H1 (cell line): ENCODE data around the gene CYP46A1. TPM values are rescaled to one million over a fixed set of nuclear protein-coding genes. Genes with fewer than 3 reads are reported as not detected.

Experiments used
- CTCF ChIA-PET: fragments of 300-600 bp; sonication (Branson Sonifier 250); formaldehyde crosslinking; loops from one replicate; lab custom pipeline; 2021; ENCODE audit not compliant: partially characterized antibody; lab: Charles Lee
- POLR2A ChIA-PET: fragments of 300-600 bp; sonication (Branson Sonifier 250); formaldehyde crosslinking; loops from one replicate; lab custom pipeline; 2021; ENCODE audit warnings: inconsistent platforms; ENCODE audit not compliant: partially characterized antibody; lab: Charles Lee
- DNase-seq, 2 experiments: peaks; one replicate each; pipeline versions ENCODE4 v3.0.0 to v3.0.0-alpha.2; 2010 to 2022; ENCODE audit warnings: low spot score in 2 of 2, low read depth in 1 of 2, mixed read lengths in 1 of 2
- FAIRE-seq: peaks from 2 replicates; lab custom pipeline; 2011; peaks lifted over from hg19 to GRCh38; lab: Jason Lieb, UNC
- H2AFZ ChIP-seq: 2 replicates; pipeline ENCODE4 v1.8.1; 2012; ENCODE audit warnings: low read length, inconsistent platforms
- H2AK5ac ChIP-seq: 2 replicates; pipeline ENCODE4 v1.6.1; 2013; ENCODE audit warnings: low read depth, low read length
- H2BK120ac ChIP-seq: replicated peaks from 2 replicates; pipeline ENCODE3; 2013; ENCODE audit warnings: low read depth, low read length, inconsistent platforms
- H2BK12ac ChIP-seq: 2 replicates; pipeline ENCODE4 v1.6.1; 2013; ENCODE audit warnings: low read depth, low read length
- H2BK15ac ChIP-seq: 2 replicates; pipeline ENCODE4 v1.6.1; 2013; ENCODE audit warnings: low read length
- H2BK20ac ChIP-seq: 2 replicates; pipeline ENCODE4 v1.6.1; 2013; ENCODE audit warnings: low read length
- H2BK5ac ChIP-seq: 2 replicates; pipeline ENCODE4 v1.6.1; 2013; ENCODE audit warnings: low read depth, low read length
- H3K14ac ChIP-seq: 2 replicates; pipeline ENCODE4 v1.6.1; 2013; ENCODE audit warnings: inconsistent platforms; ENCODE audit not compliant: insufficient read length
- H3K18ac ChIP-seq: 2 replicates; pipeline ENCODE4 v1.6.1; 2013; ENCODE audit warnings: low read length; ENCODE audit errors: extremely low read depth
- H3K23ac ChIP-seq: 2 replicates; pipeline ENCODE4 v1.6.1; 2013; ENCODE audit warnings: inconsistent platforms; ENCODE audit not compliant: insufficient read length
- H3K23me2 ChIP-seq: 2 replicates; pipeline ENCODE4 v1.6.1; 2013; ENCODE audit warnings: low read depth, low read length
- H3K27ac ChIP-seq: 2 replicates; pipeline ENCODE4 v1.6.1; 2011; ENCODE audit warnings: low read depth, low read length, inconsistent platforms
- H3K27me3 ChIP-seq, 4 experiments: replicated peaks in 1 of 4; 1 replicate in 1 of 4; 2 replicates in 3 of 4; pipeline versions ENCODE4 v1.6.1 to v1.8.1; 2011 to 2013; ENCODE audit warnings: low read length in 3 of 4, mild to moderate bottlenecking in 3 of 4, inconsistent platforms in 2 of 4, mixed read lengths in 2 of 4, moderate library complexity in 1 of 4; ENCODE audit not compliant: control insufficient read depth in 3 of 4, insufficient read depth in 3 of 4; ENCODE audit errors: extremely low read depth in 1 of 4
- H3K36me3 ChIP-seq, 4 experiments: 2 replicates each; pipeline versions ENCODE4 v1.6.1 to v1.8.1; 2011 to 2013; ENCODE audit warnings: mild to moderate bottlenecking in 4 of 4, low read length in 3 of 4, moderate library complexity in 2 of 4, control low read depth in 1 of 4, inconsistent platforms in 1 of 4; ENCODE audit not compliant: insufficient read depth in 4 of 4, control insufficient read depth in 2 of 4
- H3K4ac ChIP-seq: replicated peaks from 2 replicates; pipeline ENCODE3; 2013; ENCODE audit warnings: low read length, low read depth, mixed read lengths, inconsistent platforms; ENCODE audit not compliant: insufficient read length
- H3K4me1 ChIP-seq, 4 experiments: replicated peaks in 1 of 4; 1 replicate in 1 of 4; 2 replicates in 3 of 4; pipeline versions ENCODE4 v1.6.1 to v1.8.1; 2011 to 2013; ENCODE audit warnings: low read length in 3 of 4, inconsistent platforms in 2 of 4, mixed read lengths in 1 of 4; ENCODE audit not compliant: insufficient read depth in 4 of 4, control insufficient read depth in 3 of 4
- H3K4me2 ChIP-seq, 2 experiments: 2 replicates each; pipeline versions ENCODE4 v1.6.1 to v1.8.1; 2011 to 2013; ENCODE audit warnings: low read depth in 2 of 2, low read length in 2 of 2, control low read depth in 1 of 2, inconsistent platforms in 1 of 2, mild to moderate bottlenecking in 1 of 2; ENCODE audit not compliant: insufficient read depth in 1 of 2
- H3K4me3 ChIP-seq, 4 experiments: fragments of 200-600, 300-600 bp in 1 of 4; sonication (generic), shearing (Covaris generic), sonication (Bioruptor Twin) in 1 of 4; 2 replicates each; pipeline versions ENCODE4 v1.5.1 to v1.8.1; 2011 to 2016; ENCODE audit warnings: low read length in 4 of 4, low read depth in 3 of 4, control low read depth in 2 of 4, inconsistent platforms in 2 of 4, mild to moderate bottlenecking in 2 of 4, mixed read lengths in 1 of 4, moderate library complexity in 1 of 4; ENCODE audit not compliant: insufficient read depth in 2 of 4; ENCODE audit errors: extremely low read depth in 1 of 4
- H3K56ac ChIP-seq: replicated peaks from 2 replicates; pipeline ENCODE3; 2013; ENCODE audit warnings: low read depth, mild to moderate bottlenecking, mixed read lengths, low read length, inconsistent platforms; ENCODE audit not compliant: insufficient read length
- H3K79me1 ChIP-seq: 2 replicates; pipeline ENCODE4 v1.6.1; 2013; ENCODE audit warnings: low read depth, low read length, control low read depth
- H3K79me2 ChIP-seq, 2 experiments: 2 replicates each; pipeline versions ENCODE4 v1.6.1 to v1.8.1; 2012 to 2013; ENCODE audit warnings: low read length in 2 of 2, mild to moderate bottlenecking in 2 of 2, inconsistent platforms in 1 of 2; ENCODE audit not compliant: insufficient read depth in 2 of 2, control insufficient read depth in 1 of 2
- H3K9ac ChIP-seq, 4 experiments: replicated peaks in 1 of 4; 1 replicate in 1 of 4; 2 replicates in 3 of 4; pipeline versions ENCODE4 v1.6.1 to v1.8.1; 2011 to 2013; ENCODE audit warnings: low read depth in 3 of 4, low read length in 3 of 4, control low read depth in 2 of 4, mild to moderate bottlenecking in 2 of 4, moderate library complexity in 2 of 4, inconsistent platforms in 1 of 4; ENCODE audit errors: extremely low read depth in 1 of 4
- H3K9me3 ChIP-seq, 2 experiments: 2 replicates each; pipeline versions ENCODE4 v1.6.1 to v1.8.1; 2012 to 2013; ENCODE audit warnings: mild to moderate bottlenecking in 2 of 2, moderate library complexity in 2 of 2, control low read depth in 1 of 2, inconsistent platforms in 1 of 2, low read depth in 1 of 2, low read length in 1 of 2, mixed read lengths in 1 of 2; ENCODE audit not compliant: insufficient read depth in 2 of 2
- H4K20me1 ChIP-seq, 2 experiments: replicated peaks in 1 of 2; 2 replicates each; pipeline versions ENCODE3 to v1.8.1; 2011 to 2013; ENCODE audit warnings: inconsistent platforms in 2 of 2, low read length in 2 of 2, mild to moderate bottlenecking in 1 of 2; ENCODE audit not compliant: insufficient read depth in 2 of 2, control insufficient read depth in 1 of 2
- H4K5ac ChIP-seq: 2 replicates; pipeline ENCODE4 v1.6.1; 2013; ENCODE audit warnings: low read length, low read depth, mixed read lengths, inconsistent platforms; ENCODE audit not compliant: insufficient read length
- H4K8ac ChIP-seq: 2 replicates; pipeline ENCODE4 v1.8.0; 2013; ENCODE audit warnings: mild to moderate bottlenecking, moderate library complexity, low read length, inconsistent platforms; ENCODE audit not compliant: insufficient read depth; ENCODE audit errors: extremely low read depth
- H4K91ac ChIP-seq: replicated peaks from 2 replicates; pipeline ENCODE3; 2013; ENCODE audit warnings: low read length, mixed read lengths, inconsistent platforms; ENCODE audit not compliant: insufficient read length
- E2F6 ChIP-seq: IDR thresholded peaks from 2 replicates; pipeline ENCODE4 v1.6.1; 2012; ENCODE audit warnings: inconsistent platforms
- whole genome bisulfite sequencing, 2 experiments: shearing (Covaris generic) in 1 of 2; methylation state at CpG; one replicate each; pipeline versions ENCODE4 v1.1.6 to v1.1.7; 2013 to 2015; ENCODE audit warnings: low lambda C conversion rate in 2 of 2, mixed read lengths in 2 of 2, inconsistent platforms in 1 of 2, low coverage in 1 of 2, missing lambda C conversion rate in 1 of 2; ENCODE audit not compliant: insufficient replicate concordance in 2 of 2, insufficient coverage in 1 of 2, insufficient read length in 1 of 2; ENCODE audit errors: extremely low coverage in 1 of 2, missing lambda C conversion rate in 1 of 2; 5-methylcytosine and 5-hydroxymethylcytosine counted together
- polyA plus RNA-seq, 7 experiments: library from polyadenylated mRNA; depleted of rRNA in 3 of 7; stranded (reverse) in 5 of 7; unstranded in 2 of 7; fragments of >200 nt in 5 of 7; fragments of 200-250 nt in 2 of 7; gene quantifications; 1 replicate in 5 of 7; 2 replicates in 1 of 7; 4 replicates in 1 of 7; pipeline versions ENCODE4 v1.2.1 to v1.2.3, GENCODE V29; 2011 to 2013; ENCODE audit warnings: missing spikeins in 2 of 7, mixed read lengths in 2 of 7
- total RNA-seq: library from RNA; stranded (reverse); fragmentation: NEBNext Ultra II Directional; extraction: Animal tissue kit (Norgen Biotek cat#: 25700); gene quantifications from 2 replicates; pipeline ENCODE4 v1.2.1, GENCODE V29; 2021

The CYP46A1 gene
- total and polyA plus RNA-seq, 2 of the 8 experiments (the other 6 are each of a cell fraction or from before 2014, with no cell fraction given), result 0.41 to 1.3 TPM

GRCh38 chr14:99679996-99680395, 4.1 kb upstream of the CYP46A1 start:
- Histone ChIP-seq H3K56ac (no peak overlapping the region), H3K14ac (no peak overlapping the region), H2BK20ac (no peak overlapping the region), H3K4me1 (peaks cover 0 to 10% (median 7%) of the 10 kb centered on the region in 4 experiments; a peak in 6 of 7 replicates), H3K36me3 (no peaks in the 10 kb centered on the region), H3K79me1 (no peaks in the 10 kb centered on the region), H3K23me2 (peaks cover 9% of the 10 kb centered on the region), H3K79me2 (no peaks in the 10 kb centered on the region), H3K9me3 (peaks cover 6 to 10% of the 10 kb centered on the region in 2 experiments; a peak in 3 of 4 replicates), H3K18ac (no peak overlapping the region), H3K27me3 (no peaks in the 10 kb centered on the region), H2BK12ac (no peak overlapping the region), H2BK120ac (no peak overlapping the region), H4K20me1 (no peaks in the 10 kb centered on the region), H3K4ac (no peak overlapping the region), H2AFZ (no peak overlapping the region), H4K8ac (no peak overlapping the region), H3K27ac (no peak overlapping the region), H2AK5ac (no peak overlapping the region), H3K4me3 (no peak overlapping the region), H2BK15ac (no peak overlapping the region), H3K23ac (no peak overlapping the region), H4K91ac (no peak overlapping the region), H2BK5ac (no peak overlapping the region), H4K5ac (no peak overlapping the region), H3K9ac (no peak overlapping the region), H3K4me2 (no peak overlapping the region)
- ChIA-PET CTCF (interaction anchor here (0.6 to 3.6 kb wide), 19 partner anchors 8 to 209 kb away, joined by 3 to 26 read pairs (median 4); no protein-coding TSS in a partner anchor), POLR2A (interaction anchor here (1.1 to 1.3 kb wide), 4 partner anchors 9 to 34 kb away, joined by 3 to 4 read pairs (median 3); no protein-coding TSS in a partner anchor)
- no peak for FAIRE-seq
- WGBS, 2 experiments, result 88% methylated on average over 5 of the region's 5 CpGs; no CpG with 5 or more reads in 1 of the 2 experiments
- DNase-seq, result peak in 1 of 2 experiments; percentile 33
- TF ChIP-seq E2F6, result no peak
